Endometrial microvascular endothelial cells (primary cell): ENCODE data around the gene ATG4B. TPM values are rescaled to one million over a fixed set of nuclear protein-coding genes. Genes with fewer than 3 reads are reported as not detected.

Source experiments
- in situ Hi-C: cut with HindIII; loops from 2 replicates; pipeline ENCODE4 v1.10.0; 2017; ENCODE audit warnings: low sequenced_read_pairs, low pct_unique_long_range_greater_than_20kb; ENCODE audit errors: inconsistent ontology term
- total RNA-seq: library from RNA; depleted of rRNA; stranded (reverse); fragments of >200 nt; gene quantifications from one replicate; pipeline ENCODE4 v1.2.3, GENCODE V29; 2015; ENCODE audit errors: inconsistent ontology term

Gene ATG4B
- total RNA-seq, 1 donor from 2014 or later, result 67.7 TPM

GRCh38 chr2:241720099-241720498 lies 82.6 kb downstream of the ATG4B start:
- in situ Hi-C loops, result no loop called here

- in situ Hi-C loops, result no loop called here
Measured at GRCh38 chr2:241720560-241720959, 83.1 kb downstream of the ATG4B start.

GRCh38 chr2:241721852-241722251 lies 84.4 kb downstream of the ATG4B start:
- in situ Hi-C loops, result no loop called here

GRCh38 chr2:241722896-241723454 lies 85.5 kb downstream of the ATG4B start:
- in situ Hi-C loops, result no loop called here

Other genes with a start within 250 kb of the ATG4B start
- gene STK25, start 129.1 kb upstream of the ATG4B start, total RNA-seq, result 375 TPM
- 102 TPM for gene BOK, start 78.9 kb upstream of the ATG4B start, total RNA-seq
- gene THAP4, start 535 bp upstream of the ATG4B start, total RNA-seq, result 47.6 TPM
- gene DTYMK, start 49.1 kb downstream of the ATG4B start, total RNA-seq, result 140 TPM
- 12.6 TPM for gene ING5, start 64.3 kb downstream of the ATG4B start, total RNA-seq
- gene D2HGDH, start 96.9 kb downstream of the ATG4B start, total RNA-seq, result 10.9 TPM
- gene GAL3ST2, start 139.1 kb downstream of the ATG4B start, total RNA-seq, result not detected
- gene NEU4, start 171.5 kb downstream of the ATG4B start, total RNA-seq, result not detected
- gene PDCD1, start 221.2 kb downstream of the ATG4B start, total RNA-seq, result not detected
- gene RTP5, start 232.0 kb downstream of the ATG4B start, total RNA-seq, result not detected